NCI-H748 (cell line): Measurements from ENCODE around the gene SLC45A3.

Source experiments
- DNase-seq: peaks from one replicate; lab custom pipeline; 2025; ENCODE audit not compliant: unreplicated experiment; lab: John Stamatoyannopoulos, UW

SLC45A3 gene

DNA sequence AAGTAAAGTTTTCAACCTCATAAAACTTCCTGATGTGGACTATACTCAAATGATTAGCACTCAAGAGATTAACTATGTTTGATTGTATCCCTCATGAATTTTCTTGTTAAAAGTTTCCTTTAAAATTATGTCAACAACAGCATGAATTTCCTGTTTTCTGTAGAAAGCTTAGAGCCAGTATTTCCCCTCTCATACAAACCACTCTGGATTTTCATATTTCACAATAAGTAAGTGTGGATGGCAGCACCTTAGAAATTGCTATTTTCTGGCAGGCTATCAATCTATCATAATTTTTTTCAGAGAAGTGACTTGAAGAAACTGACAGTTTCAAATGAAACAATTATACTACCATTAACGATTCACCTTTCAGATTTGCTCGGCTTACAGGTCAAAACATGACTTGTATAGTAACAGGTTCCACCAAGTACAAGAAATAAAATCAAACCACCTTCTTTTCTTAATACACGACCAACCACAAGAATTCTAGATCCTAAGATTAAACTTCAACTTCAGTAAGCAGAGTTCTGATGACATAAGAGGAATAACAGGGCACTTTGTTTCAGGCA, 69.3 kb downstream of the SLC45A3 start:
- no peak for DNase-seq

DNA sequence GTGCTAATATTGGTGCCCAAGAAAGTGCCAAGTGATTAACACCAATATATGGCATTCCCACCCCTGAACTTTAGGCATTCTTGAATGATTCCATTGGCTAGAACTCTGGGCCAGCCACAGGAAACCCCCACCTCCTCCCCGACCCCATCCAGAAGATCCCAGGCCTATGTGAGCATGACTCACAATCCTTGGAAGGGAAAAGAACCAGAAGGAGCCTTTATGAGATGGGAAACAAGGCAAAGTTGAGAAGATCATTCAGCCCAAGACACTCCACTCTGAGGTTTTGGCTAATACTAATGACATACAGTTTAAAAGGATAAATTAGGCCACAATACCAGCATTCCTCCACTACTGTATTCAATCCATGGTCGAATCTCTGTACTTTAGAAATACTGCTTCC, 70.3 kb downstream of the SLC45A3 start:
- DNase-seq, result no peak
